Choroid plexus epithelial cell (primary cell): ENCODE results near the gene STAC.

ENCODE experiments used
- DNase-seq: peaks from one replicate; pipeline ENCODE4 v3.0.0-alpha.2; 2010; ENCODE audit warnings: low read depth
- H3K4me3 ChIP-seq: 2 replicates; pipeline ENCODE4 v1.5.1; 2011; ENCODE audit warnings: low read depth, mild to moderate bottlenecking, control low read depth, low read length, moderate library complexity
- TF ChIP-seq, protein P1 (sequence below): conservative IDR thresholded peaks from 2 replicates; pipeline ENCODE4 v1.5.1; 2011; ENCODE audit warnings: low read depth, mild to moderate bottlenecking, control low read depth, inconsistent platforms, low read length, moderate library complexity

STAC gene

GRCh38 chr3:36476286-36476942 is 96.1 kb downstream of the STAC start:
- TF ChIP-seq, protein P1, sequence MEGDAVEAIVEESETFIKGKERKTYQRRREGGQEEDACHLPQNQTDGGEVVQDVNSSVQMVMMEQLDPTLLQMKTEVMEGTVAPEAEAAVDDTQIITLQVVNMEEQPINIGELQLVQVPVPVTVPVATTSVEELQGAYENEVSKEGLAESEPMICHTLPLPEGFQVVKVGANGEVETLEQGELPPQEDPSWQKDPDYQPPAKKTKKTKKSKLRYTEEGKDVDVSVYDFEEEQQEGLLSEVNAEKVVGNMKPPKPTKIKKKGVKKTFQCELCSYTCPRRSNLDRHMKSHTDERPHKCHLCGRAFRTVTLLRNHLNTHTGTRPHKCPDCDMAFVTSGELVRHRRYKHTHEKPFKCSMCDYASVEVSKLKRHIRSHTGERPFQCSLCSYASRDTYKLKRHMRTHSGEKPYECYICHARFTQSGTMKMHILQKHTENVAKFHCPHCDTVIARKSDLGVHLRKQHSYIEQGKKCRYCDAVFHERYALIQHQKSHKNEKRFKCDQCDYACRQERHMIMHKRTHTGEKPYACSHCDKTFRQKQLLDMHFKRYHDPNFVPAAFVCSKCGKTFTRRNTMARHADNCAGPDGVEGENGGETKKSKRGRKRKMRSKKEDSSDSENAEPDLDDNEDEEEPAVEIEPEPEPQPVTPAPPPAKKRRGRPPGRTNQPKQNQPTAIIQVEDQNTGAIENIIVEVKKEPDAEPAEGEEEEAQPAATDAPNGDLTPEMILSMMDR, result no peak
- no peak overlapping the region for H3K4me3 ChIP-seq
- no peak for DNase-seq

DNA sequence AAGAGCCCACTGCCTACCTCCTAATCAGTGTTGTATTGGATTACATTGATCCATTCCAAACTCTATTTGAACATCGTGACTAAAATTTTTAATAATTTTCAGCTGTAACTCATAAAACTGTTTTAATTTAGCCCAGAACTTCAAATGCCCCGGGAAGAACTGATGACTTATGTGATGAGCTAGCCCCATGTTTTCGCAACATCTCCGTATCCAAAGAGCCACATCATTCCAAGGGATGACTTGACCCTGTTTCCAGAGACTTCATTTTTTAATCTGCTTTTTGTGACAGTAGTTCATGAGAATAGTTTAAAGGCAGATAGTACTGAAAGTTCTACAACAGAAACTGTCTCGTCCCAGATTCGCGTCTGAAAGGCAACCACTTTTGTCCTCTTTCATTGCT is 97.4 kb downstream of the STAC start:
- H3K4me3 ChIP-seq, result no peak overlapping the region
- TF ChIP-seq, protein P1, result no peak
- no peak for DNase-seq

DNA sequence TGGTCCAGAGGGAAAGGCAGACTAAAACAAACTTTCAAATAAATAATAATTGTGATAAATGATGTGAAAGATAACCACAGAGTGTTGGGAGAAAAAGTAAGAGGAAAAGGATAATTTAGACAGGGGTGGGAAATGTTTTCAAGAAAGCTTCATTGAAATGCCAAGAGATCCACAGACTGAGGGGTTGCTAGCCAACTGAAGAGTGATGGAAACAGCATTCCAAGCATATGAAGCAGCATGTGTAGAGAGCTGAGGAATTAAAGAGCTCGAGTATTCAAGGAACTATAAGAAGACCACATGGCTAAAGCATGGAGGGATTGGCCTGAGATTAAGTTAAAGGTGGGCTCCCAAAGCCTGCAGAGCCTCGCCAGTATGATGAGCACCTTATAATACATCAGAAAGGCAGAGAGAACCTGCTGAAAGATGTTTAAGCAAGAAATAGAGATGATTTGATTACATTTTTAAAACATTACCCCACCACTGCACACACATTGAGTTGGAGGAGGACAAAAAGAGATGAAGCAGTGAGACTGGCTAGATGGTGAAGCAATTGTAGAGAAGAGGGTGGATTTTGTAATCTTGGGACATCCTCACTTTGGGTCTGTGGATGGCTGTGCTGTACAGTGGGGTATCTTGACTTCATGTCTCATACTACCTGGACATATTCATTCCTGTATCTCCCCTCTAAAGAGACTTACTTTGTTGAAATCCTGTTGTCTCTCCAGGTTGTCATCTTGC is 100.8 kb downstream of the STAC start:
- TF ChIP-seq, protein P1, result no peak
- H3K4me3 ChIP-seq, result no peak overlapping the region
- DNase-seq, result peak; percentile 34

GRCh38 chr3:36482256-36482655 is 102.0 kb downstream of the STAC start:
- DNase-seq, result no peak
- TF ChIP-seq, protein P1, result no peak
- H3K4me3 ChIP-seq, result no peak overlapping the region

DNA sequence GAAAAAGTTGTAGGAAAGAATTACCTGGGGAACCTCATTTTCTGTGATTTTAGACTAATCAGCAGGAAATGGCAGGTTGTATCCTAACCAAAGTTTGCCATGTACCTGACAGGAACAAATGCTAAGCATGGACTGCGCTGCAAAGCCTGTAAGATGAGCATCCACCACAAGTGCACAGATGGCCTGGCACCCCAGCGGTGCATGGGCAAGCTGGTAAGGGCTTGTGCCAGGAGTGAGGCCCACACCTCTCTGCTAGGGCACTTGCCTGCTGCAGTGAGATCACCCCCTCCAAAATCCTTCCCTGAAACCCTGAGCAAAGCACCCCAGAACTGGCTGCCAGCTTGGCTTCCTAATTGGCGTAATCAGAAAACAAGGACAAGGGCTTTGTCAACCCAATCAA is 102.6 kb downstream of the STAC start:
- DNase-seq, result no peak

DNA sequence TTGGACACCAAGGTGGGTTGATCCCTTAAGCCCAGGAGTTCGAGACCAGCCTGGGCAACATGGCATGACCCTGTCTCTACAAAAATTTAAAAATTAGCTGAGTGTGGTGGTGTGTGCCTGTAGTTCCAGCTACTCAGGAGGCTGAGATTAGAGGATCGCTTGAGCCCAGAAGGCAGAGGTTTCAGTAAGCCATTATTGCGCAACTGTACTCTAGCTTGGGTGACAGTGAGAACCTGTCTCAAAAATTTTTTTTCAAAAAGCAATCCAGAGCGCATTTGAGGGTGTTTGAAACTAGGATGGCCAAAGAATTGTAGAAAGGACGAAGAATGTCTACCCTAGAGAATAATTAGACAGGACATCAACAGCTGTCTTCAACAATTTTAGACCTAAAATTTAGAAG is 103.4 kb downstream of the STAC start:
- no peak for DNase-seq
- H3K4me3 ChIP-seq, result no peak overlapping the region
- TF ChIP-seq, protein P1, result no peak

More for the DNA sequence above, 102.6 kb downstream of the STAC start:
- TF ChIP-seq, protein P1, result no peak
- no peak overlapping the region for H3K4me3 ChIP-seq

GRCh38 chr3:36484386-36484785 is 104.1 kb downstream of the STAC start:
- TF ChIP-seq, protein P1, result no peak
- DNase-seq, result no peak
- H3K4me3 ChIP-seq, result no peak overlapping the region
